Measurements from ENCODE around the gene TMPRSS3.

Gene TMPRSS3

GRCh38 chr21:42373196-42373907 is 22.5 kb downstream of the TMPRSS3 start:
- no peaks in the 10 kb centered on the region for H3K4me1 ChIP-seq (ENCODE audit: control insufficient read depth, insufficient read depth, low read length, unreplicated experiment)
- H3K27me3 ChIP-seq (ENCODE audit: insufficient read depth, low read length) = peaks cover 68% of the 10 kb centered on the region
- H2AFZ ChIP-seq (ENCODE audit: low read length, unreplicated experiment) = no peak overlapping the region

GRCh38 chr21:42370894-42371654 is 24.8 kb downstream of the TMPRSS3 start:
- Histone ChIP-seq H3K79me2 (ENCODE audit: control insufficient read depth, insufficient read depth, low read length, unreplicated experiment) (no peaks in the 10 kb centered on the region), H3K27ac (ENCODE audit: low read depth, low read length) (no peak overlapping the region), H3K4me1 (ENCODE audit: control insufficient read depth, insufficient read depth, low read length, unreplicated experiment) (no peaks in the 10 kb centered on the region), H2AFZ (ENCODE audit: low read length, unreplicated experiment) (no peak overlapping the region), H3K36me3 (ENCODE audit: insufficient read depth, low read length) (no peaks in the 10 kb centered on the region), H3K27me3 (ENCODE audit: insufficient read depth, low read length) (peaks cover 56% of the 10 kb centered on the region), H3K4me3 (ENCODE audit: low read depth, low read length) (no peak overlapping the region)

More at GRCh38 chr21:42373196-42373907, 22.5 kb downstream of the TMPRSS3 start:
- no peaks in the 10 kb centered on the region for H3K79me2 ChIP-seq (ENCODE audit: control insufficient read depth, insufficient read depth, low read length, unreplicated experiment)
- no peak overlapping the region for H3K27ac ChIP-seq (ENCODE audit: low read depth, low read length)
- no peak overlapping the region for H3K4me3 ChIP-seq (ENCODE audit: low read depth, low read length)
- H3K36me3 ChIP-seq (ENCODE audit: insufficient read depth, low read length) = no peaks in the 10 kb centered on the region

GRCh38 chr21:42369821-42370220 is 26.0 kb downstream of the TMPRSS3 start:
- Histone ChIP-seq H3K79me2 (ENCODE audit: control insufficient read depth, insufficient read depth, low read length, unreplicated experiment) (no peaks in the 10 kb centered on the region), H3K27ac (ENCODE audit: low read depth, low read length) (no peak overlapping the region), H3K27me3 (ENCODE audit: insufficient read depth, low read length) (peaks cover 50% of the 10 kb centered on the region), H3K4me1 (ENCODE audit: control insufficient read depth, insufficient read depth, low read length, unreplicated experiment) (no peaks in the 10 kb centered on the region), H2AFZ (ENCODE audit: low read length, unreplicated experiment) (no peak overlapping the region), H3K36me3 (ENCODE audit: insufficient read depth, low read length) (no peaks in the 10 kb centered on the region), H3K4me3 (ENCODE audit: low read depth, low read length) (no peak overlapping the region)

GRCh38 chr21:42367367-42368165 is 28.3 kb downstream of the TMPRSS3 start:
- Histone ChIP-seq H3K36me3 (ENCODE audit: insufficient read depth, low read length) (no peaks in the 10 kb centered on the region), H3K27me3 (ENCODE audit: insufficient read depth, low read length) (peaks cover 43% of the 10 kb centered on the region; the same call in 1 of the 2 replicates), H3K4me1 (ENCODE audit: control insufficient read depth, insufficient read depth, low read length, unreplicated experiment) (no peaks in the 10 kb centered on the region), H3K27ac (ENCODE audit: low read depth, low read length) (no peak overlapping the region), H3K4me3 (ENCODE audit: low read depth, low read length) (no peak overlapping the region), H2AFZ (ENCODE audit: low read length, unreplicated experiment) (no peak overlapping the region), H3K79me2 (ENCODE audit: control insufficient read depth, insufficient read depth, low read length, unreplicated experiment) (no peaks in the 10 kb centered on the region)

GRCh38 chr21:42366292-42367010 is 29.4 kb downstream of the TMPRSS3 start, which contains the start of gene TFF1:
Gene TFF1 (minus strand): TSS chr21:42366535. CDS start chr21:42366495, 40 bp downstream.
- H3K79me2 ChIP-seq (ENCODE audit: control insufficient read depth, insufficient read depth, low read length, unreplicated experiment) = no peaks in the 10 kb centered on the region
- no peak within 1 kb of the TSS for H3K27ac ChIP-seq (ENCODE audit: low read depth, low read length)
- H3K27me3 ChIP-seq (ENCODE audit: insufficient read depth, low read length) = peaks cover 49% of the 10 kb centered on the region
- H3K36me3 ChIP-seq (ENCODE audit: insufficient read depth, low read length) = no peaks in the 10 kb centered on the region
- no peak within 1 kb of the TSS for H2AFZ ChIP-seq (ENCODE audit: low read length, unreplicated experiment)
- no peak within 1 kb of the TSS for H3K4me3 ChIP-seq (ENCODE audit: low read depth, low read length)
- H3K4me1 ChIP-seq (ENCODE audit: control insufficient read depth, insufficient read depth, low read length, unreplicated experiment) = no peaks in the 10 kb centered on the region

- Histone ChIP-seq H3K27me3 (ENCODE audit: insufficient read depth, low read length) (peaks cover 49% of the 10 kb centered on the region), H3K4me1 (ENCODE audit: control insufficient read depth, insufficient read depth, low read length, unreplicated experiment) (no peaks in the 10 kb centered on the region), H3K4me3 (ENCODE audit: low read depth, low read length) (no peak overlapping the region)
Measured at GRCh38 chr21:42365770-42366169, 30.1 kb downstream of the TMPRSS3 start.

GRCh38 chr21:42364304-42364865 is 31.5 kb downstream of the TMPRSS3 start:
- Histone ChIP-seq H2AFZ (ENCODE audit: low read length, unreplicated experiment) (no peak overlapping the region), H3K79me2 (ENCODE audit: control insufficient read depth, insufficient read depth, low read length, unreplicated experiment) (no peaks in the 10 kb centered on the region), H3K4me1 (ENCODE audit: control insufficient read depth, insufficient read depth, low read length, unreplicated experiment) (no peaks in the 10 kb centered on the region), H3K4me3 (ENCODE audit: low read depth, low read length) (no peak overlapping the region), H3K27me3 (ENCODE audit: insufficient read depth, low read length) (peaks cover 45% of the 10 kb centered on the region), H3K27ac (ENCODE audit: low read depth, low read length) (no peak overlapping the region), H3K36me3 (ENCODE audit: insufficient read depth, low read length) (no peaks in the 10 kb centered on the region)

More at GRCh38 chr21:42365770-42366169, 30.1 kb downstream of the TMPRSS3 start:
- Histone ChIP-seq H3K79me2 (ENCODE audit: control insufficient read depth, insufficient read depth, low read length, unreplicated experiment) (no peaks in the 10 kb centered on the region), H3K27ac (ENCODE audit: low read depth, low read length) (no peak overlapping the region), H3K36me3 (ENCODE audit: insufficient read depth, low read length) (no peaks in the 10 kb centered on the region), H2AFZ (ENCODE audit: low read length, unreplicated experiment) (no peak overlapping the region)

- no peak overlapping the region for H2AFZ ChIP-seq (ENCODE audit: low read length, unreplicated experiment)
- H3K36me3 ChIP-seq (ENCODE audit: insufficient read depth, low read length) = no peaks in the 10 kb centered on the region
Measured at GRCh38 chr21:42363312-42363711, 32.5 kb downstream of the TMPRSS3 start.

GRCh38 chr21:42362700-42363099 is 33.2 kb downstream of the TMPRSS3 start:
- H3K27ac ChIP-seq (ENCODE audit: low read depth, low read length) = no peak overlapping the region
- H3K36me3 ChIP-seq (ENCODE audit: insufficient read depth, low read length) = no peaks in the 10 kb centered on the region
- no peaks in the 10 kb centered on the region for H3K79me2 ChIP-seq (ENCODE audit: control insufficient read depth, insufficient read depth, low read length, unreplicated experiment)
- H3K27me3 ChIP-seq (ENCODE audit: insufficient read depth, low read length) = peaks cover 43% of the 10 kb centered on the region
- no peak overlapping the region for H3K4me3 ChIP-seq (ENCODE audit: low read depth, low read length)
- no peaks in the 10 kb centered on the region for H3K4me1 ChIP-seq (ENCODE audit: control insufficient read depth, insufficient read depth, low read length, unreplicated experiment)
- H2AFZ ChIP-seq (ENCODE audit: low read length, unreplicated experiment) = no peak overlapping the region

More at GRCh38 chr21:42363312-42363711, 32.5 kb downstream of the TMPRSS3 start:
- no peak overlapping the region for H3K27ac ChIP-seq (ENCODE audit: low read depth, low read length)
- peaks cover 43% of the 10 kb centered on the region for H3K27me3 ChIP-seq (ENCODE audit: insufficient read depth, low read length)
- H3K79me2 ChIP-seq (ENCODE audit: control insufficient read depth, insufficient read depth, low read length, unreplicated experiment) = no peaks in the 10 kb centered on the region
- no peaks in the 10 kb centered on the region for H3K4me1 ChIP-seq (ENCODE audit: control insufficient read depth, insufficient read depth, low read length, unreplicated experiment)
- no peak overlapping the region for H3K4me3 ChIP-seq (ENCODE audit: low read depth, low read length)

- H3K4me3 ChIP-seq (ENCODE audit: low read depth, low read length) = no peak overlapping the region
- H3K36me3 ChIP-seq (ENCODE audit: insufficient read depth, low read length) = no peaks in the 10 kb centered on the region
- H3K79me2 ChIP-seq (ENCODE audit: control insufficient read depth, insufficient read depth, low read length, unreplicated experiment) = no peaks in the 10 kb centered on the region
- H3K4me1 ChIP-seq (ENCODE audit: control insufficient read depth, insufficient read depth, low read length, unreplicated experiment) = no peaks in the 10 kb centered on the region
- no peak overlapping the region for H3K27ac ChIP-seq (ENCODE audit: low read depth, low read length)
- H3K27me3 ChIP-seq (ENCODE audit: insufficient read depth, low read length) = peaks cover 44% of the 10 kb centered on the region
- no peak overlapping the region for H2AFZ ChIP-seq (ENCODE audit: low read length, unreplicated experiment)
Measured at GRCh38 chr21:42362198-42362597, 33.7 kb downstream of the TMPRSS3 start.

Data from ACC112 (cell line).